OCI-LY1 (cell line): Measurements from ENCODE around the gene RCC1.

Experiments used
- CTCF ChIP-seq: fragments of 200-600 bp; sonication (generic), shearing (Covaris generic); IDR thresholded peaks from 2 replicates; pipeline ENCODE4 v1.5.1; 2017; ENCODE audit warnings: mild to moderate bottlenecking, antibody characterized with exemption, low read length, moderate library complexity, mixed read lengths
- EZH2 ChIP-seq: fragments of 200-600 bp; sonication (generic), shearing (Covaris generic); IDR thresholded peaks from 2 replicates; pipeline ENCODE4 v1.8.0; 2017; ENCODE audit warnings: borderline replicate concordance, mixed run types, mild to moderate bottlenecking, antibody characterized with exemption, low read length, moderate library complexity, mixed read lengths

- no peak for TF ChIP-seq CTCF
- TF ChIP-seq EZH2, result no peak
Observed at GRCh38 chr1:28517649-28517999, 11.8 kb downstream of the RCC1 start.
